GM12878 (cell line): ENCODE measurements around the gene METAP2. TPM values are rescaled to one million over a fixed set of nuclear protein-coding genes. Genes with fewer than 3 reads are reported as not detected.

Experiments
- ATAC-seq: fragments of 200-7000 bp; cut with Tn5 transposase; 3 replicates; pipeline ENCODE4 v1.9.1; 2020; ENCODE audit warnings: mild to moderate bottlenecking, moderate library complexity
- BruUV-seq: library from RNA; stranded (reverse); fragments of 400-500 nt; replicated peaks from 2 replicates; lab custom pipeline; 2021; lab: Mats Ljungman, UMichigan
- CTCF ChIA-PET: fragments of 300-600 bp; sonication (Branson Sonifier 250); formaldehyde crosslinking; extraction: SDS; loops from one replicate; lab custom pipeline; 2021; ENCODE audit warnings: inconsistent platforms; lab: Yijun Ruan, JAX
- POLR2A ChIA-PET: fragments of 350-600 bp; formaldehyde crosslinking; extraction: SDS; loops from one replicate; lab custom pipeline; 2021; ENCODE audit warnings: inconsistent platforms; lab: Charles Lee
- RAD21 ChIA-PET: fragments of 300-600 bp; sonication (Branson Sonifier 250); formaldehyde crosslinking; loops from one replicate; lab custom pipeline; 2023; ENCODE audit warnings: antibody characterized with exemption; ENCODE audit not compliant: unreplicated experiment; lab: Charles Lee
- SMC1A ChIA-PET: fragments of 300-600 bp; sonication (Branson Sonifier 250); formaldehyde crosslinking; loops from one replicate; lab custom pipeline; 2023; ENCODE audit not compliant: unreplicated experiment, uncharacterized antibody; lab: Charles Lee
- DNase-seq: peaks from one replicate; pipeline ENCODE4 v3.0.0-alpha.2; 2011; ENCODE audit warnings: low read depth, low spot score
- FAIRE-seq: peaks from 3 replicates; lab custom pipeline; 2011; peaks lifted over from hg19 to GRCh38; lab: Jason Lieb, UNC
- H2AFZ ChIP-seq: 2 replicates; pipeline ENCODE4 v1.6.0; 2011; ENCODE audit warnings: low read depth, low read length, control low read depth; ENCODE audit not compliant: control insufficient read depth
- H3K27ac ChIP-seq: 2 replicates; pipeline ENCODE4 v1.5.1; 2011; ENCODE audit warnings: control low read depth; ENCODE audit not compliant: control insufficient read depth, insufficient read depth
- H3K27me3 ChIP-seq, 2 experiments: replicated peaks in 1 of 2; 2 replicates each; pipeline versions ENCODE4 v1.6.0 to v1.6.1; 2011; ENCODE audit warnings: low read length in 1 of 2; ENCODE audit not compliant: control insufficient read depth in 2 of 2, insufficient read depth in 2 of 2
- H3K36me3 ChIP-seq, 2 experiments: 2 replicates each; pipeline ENCODE4 v1.5.1; 2011; ENCODE audit warnings: low read length in 1 of 2; ENCODE audit not compliant: control insufficient read depth in 2 of 2, insufficient read depth in 2 of 2
- H3K4me1 ChIP-seq: 2 replicates; pipeline ENCODE4 v1.6.1; 2011; ENCODE audit warnings: mild to moderate bottlenecking, low read length, moderate library complexity, mixed read lengths; ENCODE audit not compliant: control insufficient read depth, insufficient read depth
- H3K4me2 ChIP-seq: 2 replicates; pipeline ENCODE4 v1.6.0; 2011; ENCODE audit warnings: control low read depth; ENCODE audit not compliant: control insufficient read depth, insufficient read depth
- H3K4me3 ChIP-seq: fragments of 200-600 bp; sonication (generic); 2 replicates; pipeline ENCODE4 v1.5.1; 2016
- H3K79me2 ChIP-seq: 2 replicates; pipeline ENCODE4 v1.6.0; 2011; ENCODE audit warnings: low read length; ENCODE audit not compliant: control insufficient read depth, insufficient read depth
- H3K9ac ChIP-seq: 2 replicates; pipeline ENCODE4 v1.8.0; 2011; ENCODE audit warnings: low read length, control low read depth, mixed read lengths; ENCODE audit not compliant: control insufficient read depth, insufficient read depth
- H3K9me3 ChIP-seq: replicated peaks from 3 replicates; pipeline ENCODE4 v1.5.1; 2011; ENCODE audit warnings: mild to moderate bottlenecking, low read length; ENCODE audit not compliant: control insufficient read depth, insufficient read depth
- H4K20me1 ChIP-seq: 2 replicates; pipeline ENCODE4 v1.6.0; 2011; ENCODE audit not compliant: control insufficient read depth, insufficient read depth
- ATF7 ChIP-seq: fragments of 450-650 bp; IDR thresholded peaks from 2 replicates; pipeline ENCODE4 v1.6.1; 2016; ENCODE audit warnings: low read depth, mild to moderate bottlenecking
- BACH1 ChIP-seq: fragments of 450-650 bp; IDR thresholded peaks from 2 replicates; pipeline ENCODE4 v1.6.1; 2017; ENCODE audit warnings: mild to moderate bottlenecking, borderline replicate concordance
- E2F4 ChIP-seq: IDR thresholded peaks from 2 replicates; pipeline ENCODE4 v1.6.1; 2012; ENCODE audit warnings: low read depth, low read length, improper control_type of control experiment
- KDM1A ChIP-seq: fragments of 200-600 bp; sonication (generic); IDR thresholded peaks from 2 replicates; pipeline ENCODE4 v1.6.1; 2016; ENCODE audit warnings: borderline replicate concordance
- MEF2A ChIP-seq: IDR thresholded peaks from 2 replicates; pipeline ENCODE4 v1.6.1; 2011; ENCODE audit warnings: low read depth, mild to moderate bottlenecking, low read length, moderate library complexity; ENCODE audit not compliant: insufficient read depth
- MTA3 ChIP-seq: IDR thresholded peaks from 2 replicates; pipeline ENCODE4 v1.6.1; 2012; ENCODE audit warnings: low read length, inconsistent platforms, borderline replicate concordance
- RAD21 ChIP-seq: IDR thresholded peaks from 2 replicates; pipeline ENCODE4 v1.6.1; 2011; ENCODE audit warnings: mild to moderate bottlenecking, low read depth, low read length, moderate library complexity; ENCODE audit not compliant: insufficient read depth
- RUNX3 ChIP-seq: IDR thresholded peaks from 2 replicates; pipeline ENCODE4 v1.6.1; 2012; ENCODE audit warnings: low read length, inconsistent platforms
- WGBS: methylation state at CpG from one replicate; pipeline ENCODE4 v1.1.6; 2016; ENCODE audit warnings: low lambda C conversion rate; ENCODE audit not compliant: insufficient replicate concordance, insufficient coverage; ENCODE audit errors: missing lambda C conversion rate; 5-methylcytosine and 5-hydroxymethylcytosine counted together
- in situ Hi-C: fragments of 300-500 bp; cut with MboI; formaldehyde crosslinking; loops from 9 replicates; pipeline ENCODE4 v1.14.3; 2018; ENCODE audit warnings: mixed read lengths
- intact Hi-C: fragments of 100-400 bp; cut with micrococcal nuclease; formaldehyde crosslinking; loops from one replicate; pipeline ENCODE4 v1.14.2; 2022; ENCODE audit not compliant: unreplicated experiment
- polyA plus RNA-seq, 11 experiments: library from polyadenylated mRNA; depleted of rRNA in 4 of 11; unstranded in 6 of 11; stranded (reverse) in 5 of 11; fragments of >200 nt; fragmentation: Nextera tagmentation in 4 of 11; fragmentation: Illumina TruSeq in 1 of 11; extraction: Ambion mirVana in 4 of 11; extraction: Trizol in 1 of 11; gene quantifications; 1 replicate in 1 of 11; 2 replicates in 10 of 11; pipeline versions ENCODE4 v1.2.1 to v1.2.3, GENCODE V29; 2011 to 2016; ENCODE audit warnings: inconsistent platforms in 2 of 11, missing spikeins in 2 of 11, low read depth in 1 of 11
- total RNA-seq, 4 experiments: library from RNA; depleted of rRNA in 3 of 4; stranded (reverse); fragments of >200 nt in 3 of 4; fragmentation: Illumina TruSeq in 1 of 4; extraction: Trizol in 1 of 4; gene quantifications; 2 replicates each; pipeline versions ENCODE4 v1.2.1 to v1.2.3, GENCODE V29; 2013 to 2021

METAP2 gene
- total and polyA plus RNA-seq, 10 of the 15 experiments (the other 5 are each of a cell fraction or from before 2014, with no cell fraction given) = 50.7 to 132 (median 73.9) TPM

GRCh38 chr12:95515197-95515596 is 41.2 kb downstream of the METAP2 start:
- Histone ChIP-seq H3K36me3 (peaks cover 2 to 14% of the 10 kb centered on the region in 2 experiments), H3K27me3 (no peaks in the 10 kb centered on the region), H2AFZ (no peak overlapping the region), H3K9me3 (no peaks in the 10 kb centered on the region), H3K4me2 (no peak overlapping the region), H4K20me1 (no peaks in the 10 kb centered on the region), H3K9ac (no peak overlapping the region), H3K4me3 (no peak overlapping the region), H3K4me1 (no peaks in the 10 kb centered on the region), H3K79me2 (no peaks in the 10 kb centered on the region), H3K27ac (no peak overlapping the region)
- intact Hi-C loops = no loop called here
- FAIRE-seq (no peak), ATAC-seq (no peak), DNase-seq (no peak)
- TF ChIP-seq E2F4 (no peak), RAD21 (no peak), KDM1A (no peak)
- in situ Hi-C loops = no loop called here
- ChIA-PET CTCF (no interaction called here), SMC1A (no interaction called here), POLR2A (interaction anchor here (0.6 kb wide), 2 partner anchors 56 to 472 kb away, joined by 5 to 8 read pairs; no protein-coding TSS in a partner anchor), RAD21 (interaction anchor here (1.3 kb wide), 1 partner anchor 398 kb away, joined by 3 read pairs; no protein-coding TSS in a partner anchor)
- WGBS = 96% methylated on average over 3 of the region's 3 CpGs
- no TSS peak for BruUV-seq

GRCh38 chr12:95516757-95517156 is 42.8 kb downstream of the METAP2 start:
- Histone ChIP-seq H3K36me3 (peaks cover 2 to 10% of the 10 kb centered on the region in 2 experiments; a peak in 2 of 4 replicates), H3K4me3 (no peak overlapping the region), H3K4me1 (no peaks in the 10 kb centered on the region), H4K20me1 (no peaks in the 10 kb centered on the region), H3K79me2 (no peaks in the 10 kb centered on the region), H3K27me3 (no peaks in the 10 kb centered on the region), H2AFZ (no peak overlapping the region), H3K27ac (no peak overlapping the region), H3K9me3 (no peaks in the 10 kb centered on the region), H3K4me2 (no peak overlapping the region)
- CTCF ChIA-PET = interaction anchor here (0.6 to 1.2 kb wide), 3 partner anchors 94 to 1010 kb away, joined by 3 to 4 read pairs (median 4); no protein-coding TSS in a partner anchor
- RAD21 ChIA-PET = interaction anchor here (0.6 kb wide), 1 partner anchor 540 kb away, joined by 3 read pairs; no protein-coding TSS in a partner anchor
- ATAC-seq (no peak), FAIRE-seq (no peak)
- intact Hi-C loops = no loop called here
- SMC1A ChIA-PET = interaction anchor here (0.6 to 0.8 kb wide), 3 partner anchors 22 to 306 kb away, joined by 3 to 7 read pairs (median 3); no protein-coding TSS in a partner anchor
- no TSS peak for BruUV-seq
- in situ Hi-C loops = no loop called here
- POLR2A ChIA-PET = interaction anchor here (0.7 kb wide), 1 partner anchor 298 kb away, joined by 4 read pairs; no protein-coding TSS in a partner anchor
- TF ChIP-seq ATF7 (no peak), RUNX3 (no peak), MTA3 (no peak), MEF2A (no peak), BACH1 (no peak)
- TF ChIP-seq, all 136 proteins: peak for 0
- no peak overlapping the region for H3K9ac ChIP-seq
- no peak for DNase-seq
